PC-3 (cell line): ENCODE measurements around the gene GRIN2A. TPM values are rescaled to one million over a fixed set of nuclear protein-coding genes. Genes with fewer than 3 reads are reported as not detected.

Source experiments
- ATAC-seq: fragments of 200-7000 bp; cut with Tn5 transposase; 2 replicates; pipeline ENCODE4 v1.9.1; 2020; ENCODE audit warnings: mild to moderate bottlenecking, moderate library complexity
- BruUV-seq: library from RNA; stranded (reverse); fragments of 400-500 nt; replicated peaks from 2 replicates; lab custom pipeline; 2021; lab: Mats Ljungman, UMichigan
- CTCF ChIA-PET: fragments of 300-600 bp; sonication (Branson Sonifier 250); formaldehyde crosslinking; loops from one replicate; lab custom pipeline; 2022; ENCODE audit warnings: antibody characterized with exemption; lab: Charles Lee
- POLR2A ChIA-PET: fragments of 300-600 bp; sonication (Branson Sonifier 250); formaldehyde crosslinking; loops from one replicate; lab custom pipeline; 2022; ENCODE audit warnings: antibody characterized with exemption; ENCODE audit not compliant: unreplicated experiment; lab: Charles Lee
- DNase-seq: peaks from one replicate; pipeline ENCODE4 v3.0.0-alpha.2; 2015
- H2AFZ ChIP-seq: fragments of 300-600 bp; sonication (generic); 2 replicates; pipeline ENCODE4 v1.6.0; 2016; ENCODE audit warnings: antibody characterized with exemption, low read length
- H3F3A ChIP-seq: fragments of 300-600 bp; sonication (generic); one replicate; pipeline ENCODE4 v1.6.0; 2017; ENCODE audit warnings: antibody characterized with exemption, low read length, control low read depth, mild to moderate bottlenecking; ENCODE audit not compliant: unreplicated experiment
- H3K27ac ChIP-seq: fragments of 300-600 bp; sonication (generic); 2 replicates; pipeline ENCODE4 v1.5.1; 2016; ENCODE audit warnings: mild to moderate bottlenecking, low read length
- H3K27me3 ChIP-seq: fragments of 300-600 bp; sonication (generic); 2 replicates; pipeline ENCODE4 v1.6.1; 2016; ENCODE audit warnings: low read length, mixed read lengths
- H3K36me3 ChIP-seq: fragments of 300-600 bp; sonication (generic); 2 replicates; pipeline ENCODE4 v1.6.1; 2016; ENCODE audit warnings: low read depth, mixed run types, low read length, mixed read lengths
- H3K4me1 ChIP-seq: fragments of 300-600 bp; sonication (generic); 2 replicates; pipeline ENCODE4 v1.5.1; 2016; ENCODE audit warnings: low read length; ENCODE audit not compliant: insufficient read depth
- H3K4me2 ChIP-seq: fragments of 300-600 bp; sonication (generic); 2 replicates; pipeline ENCODE4 v1.6.0; 2016; ENCODE audit warnings: low read length
- H3K4me3 ChIP-seq: fragments of 300-600 bp; sonication (generic); 2 replicates; pipeline ENCODE4 v1.5.1; 2016; ENCODE audit warnings: mild to moderate bottlenecking, low read length, mixed read lengths
- H3K79me2 ChIP-seq: fragments of 300-600 bp; sonication (generic); 2 replicates; pipeline ENCODE4 v1.6.1; 2017; ENCODE audit warnings: low read length, mixed read lengths
- H3K9ac ChIP-seq: fragments of 300-600 bp; sonication (generic); 2 replicates; pipeline ENCODE4 v1.6.0; 2016; ENCODE audit warnings: mild to moderate bottlenecking, low read length
- H3K9me2 ChIP-seq: fragments of 300-600 bp; sonication (generic); replicated peaks from 2 replicates; pipeline ENCODE4 v1.6.1; 2016; ENCODE audit warnings: mixed run types, low read length, mixed read lengths
- H3K9me3 ChIP-seq: fragments of 300-600 bp; sonication (generic); 2 replicates; pipeline ENCODE4 v1.6.1; 2016; ENCODE audit warnings: low read length, mixed read lengths
- H4K20me1 ChIP-seq: fragments of 300-600 bp; sonication (generic); 2 replicates; pipeline ENCODE4 v1.6.1; 2016; ENCODE audit warnings: low read length, mixed read lengths
- EZH2 ChIP-seq: fragments of 300-600 bp; sonication (generic); IDR thresholded peaks from one replicate; pipeline ENCODE4 v1.6.1; 2017; ENCODE audit warnings: antibody characterized with exemption, mild to moderate bottlenecking, low read length; ENCODE audit not compliant: unreplicated experiment
- EZH2phosphoT487 ChIP-seq: fragments of 300-600 bp; sonication (generic); IDR thresholded peaks from 2 replicates; pipeline ENCODE4 v1.6.1; 2018; ENCODE audit warnings: mild to moderate bottlenecking, antibody characterized with exemption, low read length, borderline replicate concordance
- intact Hi-C: fragments of 100-400 bp; cut with micrococcal nuclease; formaldehyde crosslinking; loops from 2 replicates; pipeline ENCODE4 v1.9.0; 2023
- total RNA-seq: library from RNA; depleted of rRNA; stranded (reverse); fragments of >200 nt; gene quantifications from 2 replicates; pipeline ENCODE4 v1.2.3, GENCODE V29; 2014
- TF ChIP-seq, protein P1 (sequence below): fragments of 300-600 bp; sonication (generic); conservative IDR thresholded peaks from 2 replicates; pipeline ENCODE4 v1.5.1; 2017; ENCODE audit warnings: antibody characterized with exemption, low read depth, mild to moderate bottlenecking, low read length

GRIN2A gene
- total RNA-seq, 1 experiment from 2014 or later = 0.04 TPM

DNA sequence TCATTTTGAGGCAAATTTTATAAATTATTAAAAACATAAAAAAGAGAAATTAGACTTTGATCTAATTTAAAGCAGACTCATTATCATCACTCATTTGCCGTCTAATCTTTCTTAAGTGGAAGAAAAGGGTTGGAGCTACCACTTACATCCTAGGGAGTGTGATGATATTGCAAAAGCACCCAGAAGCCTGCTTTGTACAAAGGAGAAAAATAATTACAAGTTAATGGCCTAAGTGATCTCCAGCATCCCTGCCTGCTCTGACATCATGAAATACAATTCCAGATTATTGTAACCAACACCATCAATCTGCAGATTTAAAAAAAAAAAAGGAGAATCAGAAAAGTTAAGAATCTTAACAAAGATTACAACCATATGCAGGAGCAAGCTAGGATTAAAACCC, 260.2 kb downstream of the GRIN2A start:
- H3K36me3 ChIP-seq = no peaks in the 10 kb centered on the region
- H3K79me2 ChIP-seq = no peaks in the 10 kb centered on the region
- ATAC-seq = no peak
- H3K27me3 ChIP-seq = peaks cover 33% of the 10 kb centered on the region
- no peaks in the 10 kb centered on the region for H3K9me3 ChIP-seq
- DNase-seq = no peak
- H3K9me2 ChIP-seq = no peaks in the 10 kb centered on the region
- no peaks in the 10 kb centered on the region for H3K4me1 ChIP-seq
- no peak overlapping the region for H3K4me3 ChIP-seq
- intact Hi-C loops = no loop called here
- no peak overlapping the region for H3K9ac ChIP-seq
- TF ChIP-seq, protein P1, sequence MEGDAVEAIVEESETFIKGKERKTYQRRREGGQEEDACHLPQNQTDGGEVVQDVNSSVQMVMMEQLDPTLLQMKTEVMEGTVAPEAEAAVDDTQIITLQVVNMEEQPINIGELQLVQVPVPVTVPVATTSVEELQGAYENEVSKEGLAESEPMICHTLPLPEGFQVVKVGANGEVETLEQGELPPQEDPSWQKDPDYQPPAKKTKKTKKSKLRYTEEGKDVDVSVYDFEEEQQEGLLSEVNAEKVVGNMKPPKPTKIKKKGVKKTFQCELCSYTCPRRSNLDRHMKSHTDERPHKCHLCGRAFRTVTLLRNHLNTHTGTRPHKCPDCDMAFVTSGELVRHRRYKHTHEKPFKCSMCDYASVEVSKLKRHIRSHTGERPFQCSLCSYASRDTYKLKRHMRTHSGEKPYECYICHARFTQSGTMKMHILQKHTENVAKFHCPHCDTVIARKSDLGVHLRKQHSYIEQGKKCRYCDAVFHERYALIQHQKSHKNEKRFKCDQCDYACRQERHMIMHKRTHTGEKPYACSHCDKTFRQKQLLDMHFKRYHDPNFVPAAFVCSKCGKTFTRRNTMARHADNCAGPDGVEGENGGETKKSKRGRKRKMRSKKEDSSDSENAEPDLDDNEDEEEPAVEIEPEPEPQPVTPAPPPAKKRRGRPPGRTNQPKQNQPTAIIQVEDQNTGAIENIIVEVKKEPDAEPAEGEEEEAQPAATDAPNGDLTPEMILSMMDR = no peak
- TF ChIP-seq EZH2phosphoT487 (no peak), EZH2 (no peak)
- H3K27ac ChIP-seq = no peak overlapping the region
- POLR2A ChIA-PET = no interaction called here
- CTCF ChIA-PET = no interaction called here
- no peaks in the 10 kb centered on the region for H4K20me1 ChIP-seq
- no peak overlapping the region for H2AFZ ChIP-seq
- H3K4me2 ChIP-seq = no peak overlapping the region
- H3F3A ChIP-seq = no peaks in the 10 kb centered on the region
- BruUV-seq = no TSS peak

DNA sequence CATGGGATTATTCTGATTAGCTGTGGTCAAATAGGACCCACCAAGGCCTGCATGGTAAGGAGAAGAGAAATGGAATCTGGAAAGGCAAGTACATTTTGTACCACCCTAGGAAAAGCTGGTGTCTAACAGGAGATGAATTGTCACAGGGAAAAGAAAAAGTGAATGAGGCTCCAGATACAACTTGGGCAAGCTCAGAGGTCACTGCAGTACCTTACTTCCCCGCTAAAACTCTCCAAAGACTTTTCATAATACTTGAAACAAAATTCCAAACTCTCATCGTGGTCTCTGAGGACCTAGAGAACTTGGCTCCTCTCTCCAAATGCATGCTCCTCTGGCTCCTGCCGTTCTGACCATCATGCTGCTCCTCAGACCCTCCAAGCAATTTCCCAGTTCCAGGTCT, 262.8 kb downstream of the GRIN2A start:
- H3K79me2 ChIP-seq = no peaks in the 10 kb centered on the region
- ATAC-seq = no peak
- no peak overlapping the region for H3K9ac ChIP-seq
- no peaks in the 10 kb centered on the region for H3F3A ChIP-seq
- no TSS peak for BruUV-seq
- no peak overlapping the region for H2AFZ ChIP-seq
- no peaks in the 10 kb centered on the region for H4K20me1 ChIP-seq
- ChIA-PET CTCF (no interaction called here), POLR2A (no interaction called here)
- no peak overlapping the region for H3K4me2 ChIP-seq
- TF ChIP-seq, protein P1 = no peak
- TF ChIP-seq EZH2phosphoT487 (no peak), EZH2 (no peak)
- intact Hi-C loops = no loop called here
- no peak overlapping the region for H3K27ac ChIP-seq
- no peaks in the 10 kb centered on the region for H3K9me3 ChIP-seq
- no peaks in the 10 kb centered on the region for H3K36me3 ChIP-seq
- no peak overlapping the region for H3K4me3 ChIP-seq
- DNase-seq = no peak
- no peaks in the 10 kb centered on the region for H3K4me1 ChIP-seq
- H3K9me2 ChIP-seq = no peaks in the 10 kb centered on the region
- peaks cover 46% of the 10 kb centered on the region for H3K27me3 ChIP-seq

DNA sequence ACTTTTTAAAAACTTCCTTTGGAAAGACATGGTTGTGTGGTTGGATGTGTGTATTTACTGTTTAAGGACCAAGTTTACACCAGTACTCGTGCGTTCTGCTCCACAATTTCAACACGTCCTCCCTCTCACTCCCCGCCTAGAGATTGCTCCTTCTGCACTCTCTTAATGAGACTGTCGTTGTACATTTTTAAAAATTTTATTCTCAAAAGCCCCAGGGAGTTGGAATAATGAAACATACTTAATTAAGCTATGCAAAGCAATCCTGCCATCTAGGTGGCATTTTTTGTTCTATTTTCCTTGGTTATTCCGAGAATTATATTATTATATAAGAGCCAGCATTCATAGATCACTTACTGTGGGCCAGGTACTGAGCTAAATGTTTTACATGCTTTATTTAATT, 264.5 kb downstream of the GRIN2A start:
- CTCF ChIA-PET = no interaction called here
- DNase-seq = no peak
- no peaks in the 10 kb centered on the region for H4K20me1 ChIP-seq
- no peak overlapping the region for H3K4me3 ChIP-seq
- H2AFZ ChIP-seq = no peak overlapping the region
- H3K27ac ChIP-seq = no peak overlapping the region
- no peaks in the 10 kb centered on the region for H3K4me1 ChIP-seq
- no peaks in the 10 kb centered on the region for H3K79me2 ChIP-seq
- H3K36me3 ChIP-seq = no peaks in the 10 kb centered on the region
- H3K27me3 ChIP-seq = peaks cover 46% of the 10 kb centered on the region
- no TSS peak for BruUV-seq
- intact Hi-C loops = no loop called here
- POLR2A ChIA-PET = no interaction called here
- ATAC-seq = no peak
- H3K4me2 ChIP-seq = no peak overlapping the region
- no peaks in the 10 kb centered on the region for H3F3A ChIP-seq
- no peak overlapping the region for H3K9ac ChIP-seq
- H3K9me2 ChIP-seq = no peaks in the 10 kb centered on the region
- TF ChIP-seq, protein P1 = no peak
- TF ChIP-seq EZH2 = no peak
- no peaks in the 10 kb centered on the region for H3K9me3 ChIP-seq
